IMR-90 (cell line): ENCODE results near the gene TBX1. TPM values are rescaled to one million over a fixed set of nuclear protein-coding genes. Genes with fewer than 3 reads are reported as not detected.
A peak's percentile ranks its signal among the peaks of the same experiment; 100 is the strongest.

ENCODE experiments used
- ATAC-seq: fragments of 200-7000 bp; cut with Tn5 transposase; 2 replicates; pipeline ENCODE4 v1.9.1; 2020; ENCODE audit warnings: low read depth, mild to moderate bottlenecking, moderate library complexity
- BruUV-seq: library from RNA; stranded (reverse); fragments of 400-500 nt; replicated peaks from 2 replicates; lab custom pipeline; 2021; lab: Mats Ljungman, UMichigan
- CTCF ChIA-PET: fragments of 300-600 bp; formaldehyde crosslinking; extraction: SDS; loops from one replicate; lab custom pipeline; 2021; ENCODE audit warnings: antibody characterized with exemption; lab: Yijun Ruan, JAX
- POLR2A ChIA-PET: fragments of 300-600 bp; sonication (Branson Sonifier 250); formaldehyde crosslinking; loops from one replicate; lab custom pipeline; 2022; ENCODE audit warnings: antibody characterized with exemption; ENCODE audit not compliant: unreplicated experiment; lab: Charles Lee
- DNase-seq: peaks from one replicate; pipeline ENCODE4 v3.0.0; 2013
- H2AFZ ChIP-seq: replicated peaks from 2 replicates; pipeline ENCODE3; 2013; ENCODE audit warnings: low read length, mild to moderate bottlenecking; ENCODE audit not compliant: poor library complexity
- H2AK5ac ChIP-seq: 2 replicates; pipeline ENCODE4 v1.6.1; 2013; ENCODE audit warnings: low read depth, low read length, inconsistent platforms
- H2AK9ac ChIP-seq: replicated peaks from 2 replicates; pipeline ENCODE3; 2013; ENCODE audit warnings: mild to moderate bottlenecking, low read depth, low read length, moderate library complexity; ENCODE audit not compliant: poor library complexity
- H2BK120ac ChIP-seq: 2 replicates; pipeline ENCODE4 v1.6.1; 2013; ENCODE audit warnings: low read depth, low read length, inconsistent platforms
- H2BK15ac ChIP-seq: 3 replicates; pipeline ENCODE4 v1.6.1; 2013; ENCODE audit warnings: low read depth, low read length, inconsistent platforms
- H2BK20ac ChIP-seq: 2 replicates; pipeline ENCODE4 v1.6.1; 2013; ENCODE audit warnings: low read depth, mild to moderate bottlenecking, inconsistent platforms, low read length, moderate library complexity
- H2BK5ac ChIP-seq: 2 replicates; pipeline ENCODE4 v1.6.1; 2013; ENCODE audit warnings: mild to moderate bottlenecking, low read depth, low read length, inconsistent platforms; ENCODE audit not compliant: poor library complexity, severe bottlenecking
- H3K14ac ChIP-seq: replicated peaks from 2 replicates; pipeline ENCODE4 v1.6.1; 2013; ENCODE audit warnings: low read depth, low read length, inconsistent platforms
- H3K18ac ChIP-seq: 2 replicates; pipeline ENCODE4 v1.6.1; 2013; ENCODE audit warnings: low read depth, low read length, control low read depth
- H3K23ac ChIP-seq: 2 replicates; pipeline ENCODE4 v1.6.1; 2013; ENCODE audit warnings: low read depth, low read length, inconsistent platforms
- H3K27ac ChIP-seq: 2 replicates; pipeline ENCODE4 v1.5.1; 2013; ENCODE audit warnings: mild to moderate bottlenecking, control low read depth, low read length; ENCODE audit not compliant: insufficient read depth
- H3K27me3 ChIP-seq: 2 replicates; pipeline ENCODE4 v1.6.1; 2013; ENCODE audit warnings: low read length; ENCODE audit not compliant: control insufficient read depth, insufficient read depth
- H3K36me3 ChIP-seq: 2 replicates; pipeline ENCODE4 v1.6.1; 2013; ENCODE audit warnings: low read length, mixed read lengths; ENCODE audit not compliant: control insufficient read depth, insufficient read depth
- H3K4ac ChIP-seq: 2 replicates; pipeline ENCODE4 v1.6.1; 2013; ENCODE audit warnings: low read depth, low read length, inconsistent platforms
- H3K4me1 ChIP-seq: 2 replicates; pipeline ENCODE4 v1.6.1; 2013; ENCODE audit warnings: low read length, mixed read lengths; ENCODE audit not compliant: control insufficient read depth, insufficient read depth
- H3K4me2 ChIP-seq: 2 replicates; pipeline ENCODE4 v1.6.1; 2013; ENCODE audit warnings: low read depth, mild to moderate bottlenecking, control low read depth, low read length, moderate library complexity
- H3K4me3 ChIP-seq: 2 replicates; pipeline ENCODE4 v1.5.1; 2013; ENCODE audit warnings: low read depth, mild to moderate bottlenecking, control low read depth, low read length, moderate library complexity; ENCODE audit not compliant: insufficient read depth
- H3K56ac ChIP-seq: 2 replicates; pipeline ENCODE4 v1.6.1; 2013; ENCODE audit warnings: low read length, inconsistent platforms; ENCODE audit not compliant: insufficient read depth; ENCODE audit errors: extremely low read depth
- H3K79me1 ChIP-seq, 2 experiments: 2 replicates each; pipeline ENCODE4 v1.6.1; 2013; ENCODE audit warnings: low read length in 2 of 2, inconsistent platforms in 1 of 2, low read depth in 1 of 2
- H3K9ac ChIP-seq: 2 replicates; pipeline ENCODE4 v1.6.1; 2013; ENCODE audit warnings: low read depth, low read length, control low read depth
- H3K9me1 ChIP-seq: 2 replicates; pipeline ENCODE4 v1.6.1; 2013; ENCODE audit warnings: low read length, inconsistent platforms; ENCODE audit not compliant: insufficient read depth
- H3K9me3 ChIP-seq: 2 replicates; pipeline ENCODE4 v1.6.1; 2013; ENCODE audit warnings: low read length; ENCODE audit not compliant: control insufficient read depth, insufficient read depth
- H4K20me1 ChIP-seq: 2 replicates; pipeline ENCODE4 v1.6.1; 2013; ENCODE audit warnings: low read length, inconsistent platforms; ENCODE audit not compliant: insufficient read depth
- H4K5ac ChIP-seq: 2 replicates; pipeline ENCODE4 v1.6.1; 2013; ENCODE audit warnings: mild to moderate bottlenecking, low read depth, low read length, control low read depth
- H4K8ac ChIP-seq, 2 experiments: 2 replicates each; pipeline ENCODE4 v1.6.1; 2013; ENCODE audit warnings: low read depth in 2 of 2, low read length in 2 of 2, control low read depth in 1 of 2, inconsistent platforms in 1 of 2
- H4K91ac ChIP-seq: 2 replicates; pipeline ENCODE4 v1.6.1; 2013; ENCODE audit warnings: low read depth, low read length, inconsistent platforms; ENCODE audit not compliant: insufficient read depth
- ELK1 ChIP-seq: fragments of 150-350 bp; IDR thresholded peaks from 2 replicates; pipeline ENCODE4 v1.6.1; 2016; ENCODE audit warnings: low read depth, mild to moderate bottlenecking, low read length, moderate library complexity, borderline replicate concordance
- MAFK ChIP-seq: IDR thresholded peaks from 2 replicates; pipeline ENCODE4 v1.6.1; 2012; ENCODE audit warnings: low read depth, low read length, improper control_type of control experiment
- MAZ ChIP-seq: IDR thresholded peaks from 2 replicates; pipeline ENCODE4 v1.6.1; 2012; ENCODE audit warnings: low read depth, mild to moderate bottlenecking, low read length, improper control_type of control experiment, moderate library complexity, borderline replicate concordance
- RAD21 ChIP-seq: IDR thresholded peaks from 2 replicates; pipeline ENCODE4 v1.6.1; 2012; ENCODE audit warnings: low read length, improper control_type of control experiment
- SMC3 ChIP-seq: fragments of 150-350 bp; IDR thresholded peaks from 2 replicates; pipeline ENCODE4 v1.6.1; 2016; ENCODE audit warnings: low read depth, mild to moderate bottlenecking, antibody characterized with exemption, low read length, moderate library complexity
- WGBS, 2 experiments: methylation state at CpG; one replicate each; pipeline versions ENCODE4 v1.1.5 to v1.1.7; 2013; ENCODE audit warnings: missing lambda C conversion rate in 2 of 2; ENCODE audit not compliant: insufficient read length in 1 of 2; ENCODE audit errors: extremely low coverage in 2 of 2; 5-methylcytosine and 5-hydroxymethylcytosine counted together
- dilution Hi-C: fragments of 300-500 bp; cut with HindIII; formaldehyde crosslinking; loops from one replicate; pipeline ENCODE4 v1.14.3; 2018; ENCODE audit warnings: low sequenced_read_pairs; ENCODE audit not compliant: unreplicated experiment
- in situ Hi-C: fragments of 300-500 bp; cut with MboI; formaldehyde crosslinking; loops from 3 replicates; pipeline ENCODE4 v1.14.3; 2019; ENCODE audit warnings: low sequenced_read_pairs, inconsistent platforms, mixed read lengths
- intact Hi-C: fragments of 100-400 bp; cut with micrococcal nuclease; formaldehyde crosslinking; loops from 2 replicates; pipeline ENCODE4 v1.10.0; 2022
- polyA plus RNA-seq, 3 experiments: library from polyadenylated mRNA; depleted of rRNA; stranded (reverse); fragments of >200 nt; gene quantifications; 2 replicates each; pipeline ENCODE4 v1.2.3, GENCODE V29; 2012; ENCODE audit warnings: low replicate concordance in 1 of 3
- total RNA-seq: library from RNA; depleted of rRNA; stranded (reverse); fragments of >200 nt; gene quantifications from 2 replicates; pipeline ENCODE4 v1.2.3, GENCODE V29; 2012

The TBX1 gene
- total and polyA plus RNA-seq, 2 of the 4 experiments (the other 2 are of a cell fraction): 0.03 TPM; not detected in 1

GRCh38 chr22:19750507-19751490, 9.8 kb upstream of the TBX1 start:
- Histone ChIP-seq H3K79me1 (no peaks in the 10 kb centered on the region), H3K23ac (no peak overlapping the region), H3K36me3 (no peaks in the 10 kb centered on the region), H3K14ac (peak overlapping the region; percentile 37), H3K4me1 (peaks cover 9% of the 10 kb centered on the region), H3K9me1 (peaks cover 5% of the 10 kb centered on the region), H3K4me3 (no peak overlapping the region), H2BK15ac (no peak overlapping the region; the same call in 2 of the 3 replicates), H3K18ac (0 out of 2 replicates have a peak overlapping the region, but pooled peaks have one; percentile 12), H3K4ac (peak overlapping the region; percentile 75), H2AK5ac (peak overlapping the region; percentile 74), H3K56ac (no peak overlapping the region), H3K9me3 (no peaks in the 10 kb centered on the region), H3K9ac (no peak overlapping the region), H3K27ac (no peak overlapping the region), H4K5ac (0 out of 2 replicates have a peak overlapping the region, but pooled peaks have one; percentile 15), H3K27me3 (peaks cover 48% of the 10 kb centered on the region), H4K91ac (peak overlapping the region; percentile 80), H2AFZ (peak overlapping the region; percentile 84), H4K20me1 (0 out of 2 replicates have a peak, but pooled peaks cover under 1% of the 10 kb centered on the region), H2BK5ac (peak overlapping the region; percentile 51), H4K8ac (peak overlapping the region in 1 of 2 experiments; percentile 49; a peak in 1 of 4 replicates), H2AK9ac (peak overlapping the region; percentile 91), H2BK20ac (peak overlapping the region; percentile 86; the same call in 1 of the 2 replicates), H3K4me2 (0 out of 2 replicates have a peak overlapping the region, but pooled peaks have one; percentile 34), H2BK120ac (peak overlapping the region; percentile 86)
- intact Hi-C loops (no loop called here), in situ Hi-C loops (no loop called here), dilution Hi-C loops (no loop called here)
- ATAC-seq: peak; percentile 93
- TF ChIP-seq MAZ (peak; percentile 10; the same call in 1 of the 2 replicates), MAFK (no peak), ELK1 (no peak), RAD21 (no peak), SMC3 (no peak)
- ChIA-PET POLR2A (no interaction called here), CTCF (interaction anchor here (1.0 kb wide), 1 partner anchor 159 kb away, joined by 4 read pairs; no protein-coding TSS in a partner anchor)
- DNase-seq: peak; percentile 76
- 43% methylated on average over 13 of the region's 27 CpGs; no CpG with 5 or more reads in 1 of the 2 experiments for WGBS, 2 experiments
- BruUV-seq: no TSS peak
